ENCODE data around the gene RNF213.
"Not testable (repeated sequence)": the region's sequence is repeated elsewhere in the genome, so short reads cannot be mapped to it uniquely, and the experiment has no call there.

The RNF213 gene

DNA sequence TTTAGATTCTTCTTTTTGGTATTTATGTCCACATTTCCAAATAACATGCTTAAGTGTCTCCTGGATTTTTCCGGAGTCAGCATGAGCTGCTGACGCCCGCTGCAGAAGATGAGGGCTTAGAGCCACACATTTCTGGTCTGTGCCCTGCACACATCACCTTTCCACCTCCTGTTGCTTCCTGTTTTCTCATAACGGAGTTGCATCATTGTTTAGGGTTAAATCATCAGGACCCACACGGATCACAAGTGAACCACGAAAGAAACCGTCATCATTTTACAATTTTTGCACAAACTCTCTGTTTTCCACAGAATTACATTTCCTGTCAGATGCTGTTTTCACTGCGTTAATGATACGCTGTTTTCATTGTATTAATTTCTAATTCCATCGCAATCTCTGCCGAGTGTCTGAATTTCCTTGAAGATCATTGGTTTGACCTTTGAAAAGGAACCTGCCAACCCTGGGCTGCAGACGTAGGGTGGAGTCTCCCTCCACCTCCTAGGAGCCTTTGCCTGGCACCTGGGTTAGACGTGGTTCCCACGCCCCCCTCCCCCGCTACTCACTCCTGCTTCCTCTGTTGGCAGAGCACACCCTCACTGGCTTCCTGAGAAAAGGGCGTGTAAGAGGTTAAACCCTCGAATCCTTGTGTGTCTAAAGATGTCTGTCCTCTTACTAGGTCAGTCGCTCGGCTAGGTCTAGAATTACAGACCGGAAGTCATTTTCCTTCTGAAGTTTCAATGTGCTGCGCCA is 68.2 kb downstream of the RNF213 start:
- DNase-seq: no peak

- not testable (repeated sequence) for DNase-seq
These were observed 68.8 kb downstream of the RNF213 start for GRCh38 chr17:80329421-80329820.

DNA sequence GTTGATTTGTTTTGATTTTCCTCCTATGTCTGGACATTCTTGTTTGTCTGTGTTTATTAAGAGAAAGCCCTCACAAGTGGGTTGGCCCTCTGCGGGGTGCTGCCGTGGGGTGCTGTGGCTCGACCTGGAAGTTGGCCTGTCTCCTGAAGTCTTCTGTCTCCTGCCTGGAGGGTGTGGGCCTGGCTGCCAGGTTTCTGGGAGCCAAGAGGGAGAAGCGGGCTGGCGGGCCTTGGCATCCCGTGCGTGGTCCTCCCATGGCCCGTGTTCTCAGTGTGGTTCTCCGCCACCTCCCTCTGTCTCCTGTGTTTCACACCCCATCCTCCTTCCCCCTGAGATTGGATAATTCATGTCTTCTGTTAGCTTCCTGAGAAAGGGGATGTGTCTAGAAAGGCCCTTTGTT is 69.6 kb downstream of the RNF213 start:
- DNase-seq: no peak

GRCh38 chr17:80330938-80331337 is 70.3 kb downstream of the RNF213 start:
- DNase-seq: not testable (repeated sequence)

GRCh38 chr17:80331820-80332219 is 71.2 kb downstream of the RNF213 start:
- DNase-seq: no peak

GRCh38 chr17:80337195-80337895 is 76.7 kb downstream of the RNF213 start:
- DNase-seq: no peak

GRCh38 chr17:80339118-80339517 is 78.5 kb downstream of the RNF213 start:
- no peak for DNase-seq

DNA sequence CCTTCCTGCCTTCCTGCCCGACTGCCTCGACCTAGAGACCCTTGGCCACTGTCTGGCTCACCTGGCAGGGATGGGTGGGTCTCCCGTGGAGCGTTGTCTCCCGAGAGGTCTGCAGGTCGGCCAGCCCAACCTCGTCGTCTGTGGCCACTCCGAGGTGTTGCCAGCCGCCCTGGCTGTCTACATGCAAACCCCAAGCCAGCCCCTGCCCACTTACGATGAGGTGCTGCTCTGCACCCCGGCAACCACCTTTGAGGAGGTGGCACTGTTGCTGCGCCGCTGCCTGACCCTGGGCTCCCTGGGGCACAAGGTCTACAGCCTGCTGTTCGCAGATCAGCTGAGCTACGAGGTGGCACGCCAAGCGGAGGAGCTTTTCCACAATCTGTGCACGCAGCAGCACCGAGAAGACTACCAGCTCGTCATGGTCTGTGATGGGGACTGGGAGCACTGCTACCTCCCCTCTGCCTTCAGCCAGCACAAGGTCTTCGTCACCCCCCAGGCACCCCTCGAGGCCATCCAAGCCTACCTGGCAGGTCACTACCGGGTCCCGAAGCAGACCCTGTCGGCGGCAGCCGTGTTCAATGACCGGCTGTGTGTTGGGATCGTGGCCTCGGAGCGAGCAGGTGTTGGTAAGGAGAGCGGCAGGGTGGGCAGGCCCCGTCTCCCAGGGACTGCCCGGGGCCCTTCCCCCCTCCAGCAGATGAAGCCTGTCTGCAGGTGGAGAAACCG is 79.2 kb downstream of the RNF213 start:
- no peak for DNase-seq

DNA sequence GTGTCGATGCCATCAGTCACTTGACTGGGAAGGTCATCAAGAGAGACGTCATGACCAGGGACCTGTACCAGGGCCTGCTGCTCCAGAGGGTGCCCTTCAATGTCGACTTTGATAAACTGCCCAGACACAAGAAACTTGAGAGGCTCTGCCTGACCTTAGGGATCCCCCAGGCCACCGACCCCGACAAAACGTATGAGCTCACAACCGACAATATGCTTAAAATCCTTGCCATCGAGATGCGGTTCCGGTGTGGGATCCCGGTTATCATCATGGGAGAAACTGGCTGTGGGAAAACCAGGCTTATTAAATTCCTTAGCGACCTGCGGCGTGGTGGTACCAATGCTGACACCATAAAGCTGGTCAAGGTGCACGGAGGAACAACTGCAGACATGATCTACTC is 84.7 kb downstream of the RNF213 start:
- no peak for DNase-seq

DNA sequence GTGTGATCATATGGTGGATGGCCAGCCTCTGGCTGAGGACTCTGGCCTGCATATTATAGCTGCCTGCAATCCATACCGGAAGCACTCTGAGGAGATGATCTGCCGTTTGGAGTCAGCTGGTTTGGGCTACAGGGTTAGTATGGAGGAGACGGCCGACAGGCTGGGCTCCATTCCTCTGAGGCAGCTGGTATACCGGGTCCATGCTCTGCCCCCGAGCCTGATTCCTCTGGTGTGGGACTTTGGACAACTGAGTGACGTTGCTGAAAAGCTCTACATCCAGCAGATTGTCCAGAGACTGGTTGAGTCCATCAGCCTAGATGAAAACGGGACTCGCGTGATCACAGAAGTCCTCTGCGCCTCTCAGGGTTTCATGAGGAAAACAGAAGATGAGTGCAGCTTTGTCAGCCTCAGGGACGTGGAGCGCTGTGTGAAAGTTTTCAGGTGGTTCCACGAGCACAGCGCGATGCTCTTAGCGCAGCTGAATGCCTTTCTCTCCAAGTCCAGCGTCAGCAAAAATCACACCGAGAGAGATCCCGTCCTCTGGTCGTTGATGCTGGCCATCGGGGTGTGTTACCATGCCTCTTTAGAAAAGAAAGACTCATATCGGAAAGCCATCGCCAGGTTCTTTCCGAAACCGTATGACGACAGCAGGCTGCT is 85.3 kb downstream of the RNF213 start:
- no peak for DNase-seq

GRCh38 chr17:80346498-80347275 is 86.0 kb downstream of the RNF213 start:
- no peak for DNase-seq

GRCh38 chr17:80347536-80347935 is 86.9 kb downstream of the RNF213 start:
- no peak for DNase-seq

- no peak for DNase-seq
These were observed 87.3 kb downstream of the RNF213 start for GRCh38 chr17:80347948-80348351.

GRCh38 chr17:80348551-80349150 is 88.0 kb downstream of the RNF213 start:
- no peak for DNase-seq

- DNase-seq: no peak
These were observed 88.5 kb downstream of the RNF213 start for GRCh38 chr17:80349151-80349651.

DNA sequence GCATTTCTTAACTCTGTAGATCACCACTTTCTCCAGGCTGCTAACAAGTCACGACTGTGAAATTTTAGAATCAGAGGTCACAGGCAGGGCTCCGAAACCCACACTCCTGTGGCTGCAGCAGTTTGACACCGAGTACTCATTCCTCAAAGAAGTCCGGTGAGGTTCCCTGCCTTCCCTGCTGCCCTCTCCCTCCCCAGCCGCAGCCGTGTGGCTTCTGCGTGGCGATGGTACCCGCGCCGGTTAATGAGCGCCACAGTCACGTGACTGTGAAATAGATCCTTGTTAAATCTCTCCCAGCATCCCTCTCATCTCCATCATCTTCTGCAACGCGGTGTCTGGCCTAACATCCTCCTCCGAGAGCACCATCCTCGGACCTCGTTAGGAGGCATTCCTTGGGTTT is 89.1 kb downstream of the RNF213 start:
- no peak for DNase-seq

DNA sequence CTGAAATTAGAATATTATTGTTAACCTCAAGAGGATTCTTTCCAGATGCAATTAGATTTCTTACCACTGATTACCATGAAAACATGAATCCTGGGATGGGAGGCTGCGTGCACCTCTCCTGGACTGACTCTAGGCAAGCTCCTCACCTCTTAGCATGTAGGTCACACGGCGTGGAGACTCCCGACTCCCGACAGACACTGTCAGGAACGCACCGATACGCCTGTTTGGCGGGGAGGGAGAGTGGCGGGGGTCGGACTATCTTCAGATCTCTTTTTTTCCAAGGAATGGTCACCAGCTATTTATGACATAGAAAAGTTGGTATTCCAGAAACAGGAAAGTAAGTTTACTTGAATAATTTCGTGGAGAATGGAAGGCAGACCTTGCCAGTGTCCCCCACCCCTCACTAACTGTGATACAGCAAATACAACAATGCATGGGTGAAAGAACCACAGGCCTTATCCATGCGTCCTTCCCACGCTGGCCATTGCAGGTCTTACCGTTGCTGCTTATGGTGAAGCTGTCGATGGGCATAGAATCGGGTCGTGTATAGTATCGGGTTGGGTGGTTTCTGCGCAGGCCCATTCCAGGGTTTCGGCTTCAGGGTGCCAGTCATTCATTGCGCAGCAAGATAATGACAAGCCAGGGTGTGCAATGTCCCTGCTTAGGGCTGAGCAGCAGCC is 91.7 kb downstream of the RNF213 start:
- no peak for DNase-seq

DNA sequence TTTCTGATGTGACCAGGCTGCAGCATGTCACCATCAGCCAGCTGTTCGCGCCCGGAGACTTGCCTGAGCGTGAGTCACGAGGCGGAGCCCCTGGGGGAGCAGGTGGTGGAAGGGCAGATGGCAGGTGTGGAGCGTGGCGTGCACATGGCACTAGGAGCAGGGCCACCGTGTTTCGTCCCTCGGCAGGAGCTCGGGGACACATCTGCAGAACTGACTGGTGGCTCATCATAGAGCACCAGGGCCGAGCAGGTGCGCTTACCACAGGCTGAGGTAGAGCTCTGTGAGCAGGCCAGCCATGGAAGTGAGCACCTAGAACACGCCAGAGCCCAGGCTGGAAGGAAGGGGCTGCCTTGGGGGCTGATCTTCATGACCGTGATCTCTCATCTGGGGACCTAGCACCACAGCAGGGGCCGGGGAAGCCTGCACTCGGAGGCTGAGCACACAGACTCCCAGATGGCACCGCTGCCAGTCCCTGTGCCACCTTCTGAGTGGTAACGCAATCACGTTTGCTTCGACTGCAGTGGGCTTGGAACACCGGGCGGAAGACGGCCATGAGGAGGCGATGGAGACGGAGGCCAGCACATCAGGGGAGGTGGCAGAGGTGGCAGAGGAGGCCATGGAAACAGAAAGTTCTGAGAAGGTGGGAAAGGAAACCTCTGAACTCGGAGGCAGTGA is 92.5 kb downstream of the RNF213 start:
- DNase-seq: no peak

DNA sequence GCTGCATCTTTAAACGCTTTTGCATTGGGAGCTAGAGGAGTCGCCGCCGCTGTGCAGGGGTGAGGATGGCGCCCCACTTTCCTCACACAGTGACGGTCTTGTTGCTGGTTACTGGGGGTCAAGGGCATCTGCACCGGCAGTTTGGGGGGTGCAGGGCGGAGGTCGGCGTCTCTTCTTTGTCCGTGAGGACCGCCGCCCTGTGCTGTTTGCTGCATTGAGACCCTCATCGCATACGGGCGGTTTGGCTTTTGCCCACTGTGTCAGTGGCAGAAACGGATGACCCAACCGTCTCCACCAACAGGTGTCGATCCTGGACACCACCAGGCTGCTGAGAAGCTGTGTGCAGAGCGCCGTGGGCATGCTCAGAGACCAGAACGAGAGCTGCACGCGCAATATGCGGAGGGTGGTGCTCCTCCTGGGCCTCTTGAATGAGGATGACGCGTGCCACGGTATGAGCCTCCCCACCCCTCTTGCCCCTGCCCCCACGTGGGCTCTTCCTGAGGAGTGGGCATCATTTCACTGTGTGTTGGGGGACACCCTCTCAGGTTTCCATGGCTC is 93.1 kb downstream of the RNF213 start:
- no peak for DNase-seq

GRCh38 chr17:80354336-80354735 is 93.7 kb downstream of the RNF213 start:
- DNase-seq: no peak
